ENCODE results near the gene ZBTB18.

Gene ZBTB18

DNA sequence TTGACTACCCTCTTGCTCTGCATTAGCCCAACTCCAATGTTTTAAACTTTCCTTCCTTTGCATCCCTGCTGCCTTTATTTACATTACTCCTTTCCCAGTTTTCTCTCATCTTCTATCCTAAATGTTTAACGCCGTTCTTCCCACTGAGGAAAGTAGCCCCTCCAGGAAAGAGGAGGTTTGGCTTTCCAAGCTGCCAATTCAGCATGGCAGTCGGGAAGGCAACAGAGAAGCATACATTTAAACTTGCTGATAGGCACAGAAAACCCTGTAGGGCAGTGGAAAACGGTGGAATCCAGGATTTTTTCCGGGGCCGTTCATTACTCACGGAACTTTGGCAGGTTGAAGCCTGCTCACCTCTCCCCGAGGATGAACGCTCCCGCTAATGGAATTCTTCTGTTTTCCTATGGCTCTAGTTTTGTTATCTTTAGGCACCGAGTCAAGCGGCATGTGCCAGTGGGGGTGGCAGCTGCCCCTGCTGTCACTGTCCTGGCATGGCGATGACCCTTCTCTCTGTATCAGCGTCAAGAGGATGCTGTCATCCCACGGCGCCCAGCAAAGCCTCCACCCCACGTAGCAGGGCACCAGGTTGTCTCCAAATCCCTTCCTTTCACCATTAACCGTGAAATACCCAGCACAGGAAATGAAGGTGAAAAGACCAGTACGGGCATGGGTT, 48.3 kb downstream of the ZBTB18 start:
- H2AFZ ChIP-seq (ENCODE audit: low read length, unreplicated experiment): no peak overlapping the region
- H3K27me3 ChIP-seq (ENCODE audit: insufficient read depth, low read length): peaks cover 27% of the 10 kb centered on the region; the same call in 1 of the 2 replicates
- no peaks in the 10 kb centered on the region for H3K79me2 ChIP-seq (ENCODE audit: control insufficient read depth, insufficient read depth, low read length, unreplicated experiment)
- no peak overlapping the region for H3K27ac ChIP-seq (ENCODE audit: low read depth, low read length)
- peaks cover 2% of the 10 kb centered on the region for H3K4me1 ChIP-seq (ENCODE audit: control insufficient read depth, insufficient read depth, low read length, unreplicated experiment)
- H3K4me3 ChIP-seq (ENCODE audit: low read depth, low read length): no peak overlapping the region
- no peaks in the 10 kb centered on the region for H3K36me3 ChIP-seq (ENCODE audit: insufficient read depth, low read length)

DNA sequence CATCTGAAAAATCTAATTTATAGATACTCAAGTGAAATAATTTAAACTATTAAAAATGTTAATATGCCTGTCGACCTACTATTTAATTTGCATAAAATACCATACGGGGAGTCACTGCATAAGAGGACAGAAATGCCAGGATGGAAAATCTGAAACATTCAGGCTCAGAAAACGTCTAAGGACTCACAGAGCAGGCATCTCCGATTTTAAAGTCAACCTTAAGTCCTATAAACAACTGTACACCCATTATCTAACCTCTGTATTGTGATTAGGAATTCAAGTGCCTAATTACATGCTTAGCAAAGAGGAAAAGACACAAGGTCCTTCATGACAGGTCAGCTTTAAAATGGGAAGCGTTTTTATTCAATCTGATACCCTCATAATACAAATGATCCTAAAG, 49.2 kb downstream of the ZBTB18 start:
- H3K4me1 ChIP-seq (ENCODE audit: control insufficient read depth, insufficient read depth, low read length, unreplicated experiment): peaks cover 11% of the 10 kb centered on the region
- no peaks in the 10 kb centered on the region for H3K79me2 ChIP-seq (ENCODE audit: control insufficient read depth, insufficient read depth, low read length, unreplicated experiment)
- H3K4me3 ChIP-seq (ENCODE audit: low read depth, low read length): no peak overlapping the region
- H3K27ac ChIP-seq (ENCODE audit: low read depth, low read length): no peak overlapping the region
- H3K27me3 ChIP-seq (ENCODE audit: insufficient read depth, low read length): peaks cover 27% of the 10 kb centered on the region; the same call in 1 of the 2 replicates
- no peaks in the 10 kb centered on the region for H3K36me3 ChIP-seq (ENCODE audit: insufficient read depth, low read length)
- H2AFZ ChIP-seq (ENCODE audit: low read length, unreplicated experiment): no peak overlapping the region

DNA sequence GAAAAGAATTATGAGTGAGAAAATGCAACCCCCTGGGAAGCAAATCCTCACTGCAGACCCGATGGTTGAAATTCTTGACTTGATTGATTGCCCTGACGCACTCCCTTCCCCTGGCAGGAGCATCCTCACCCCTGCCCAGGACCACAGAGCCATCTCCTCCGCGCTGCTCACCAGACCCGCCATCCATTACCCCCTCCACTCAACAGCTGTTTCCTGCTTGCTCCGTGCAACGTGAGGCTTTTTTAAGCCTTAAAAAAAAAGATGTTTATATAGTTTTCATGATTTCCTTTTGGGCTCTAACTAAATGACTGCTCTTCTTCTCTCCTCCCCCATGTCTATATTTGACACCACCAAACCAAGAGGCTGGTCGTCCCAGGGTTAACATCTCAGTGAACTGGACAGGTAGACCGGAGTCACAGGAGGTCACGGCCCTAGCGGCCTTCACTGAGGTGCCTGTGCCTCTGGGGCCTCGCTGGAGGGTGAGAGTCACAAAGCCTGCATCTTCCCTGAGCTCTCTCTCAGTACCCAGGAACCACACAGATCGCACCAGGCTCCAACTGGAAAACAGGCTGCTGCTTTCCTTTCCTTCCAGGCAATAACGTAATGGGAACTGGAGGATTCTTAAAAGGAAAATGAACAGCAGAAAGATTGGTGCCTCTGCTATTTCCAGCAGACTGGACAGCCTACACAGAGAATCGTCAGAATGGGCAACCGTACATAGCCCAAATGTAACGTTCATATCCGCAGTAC, 49.8 kb downstream of the ZBTB18 start:
- H3K79me2 ChIP-seq (ENCODE audit: control insufficient read depth, insufficient read depth, low read length, unreplicated experiment): no peaks in the 10 kb centered on the region
- H3K27ac ChIP-seq (ENCODE audit: low read depth, low read length): no peak overlapping the region
- H3K4me3 ChIP-seq (ENCODE audit: low read depth, low read length): no peak overlapping the region
- H2AFZ ChIP-seq (ENCODE audit: low read length, unreplicated experiment): no peak overlapping the region
- H3K4me1 ChIP-seq (ENCODE audit: control insufficient read depth, insufficient read depth, low read length, unreplicated experiment): peaks cover 12% of the 10 kb centered on the region
- H3K27me3 ChIP-seq (ENCODE audit: insufficient read depth, low read length): peaks cover 27% of the 10 kb centered on the region; the same call in 1 of the 2 replicates
- no peaks in the 10 kb centered on the region for H3K36me3 ChIP-seq (ENCODE audit: insufficient read depth, low read length)

DNA sequence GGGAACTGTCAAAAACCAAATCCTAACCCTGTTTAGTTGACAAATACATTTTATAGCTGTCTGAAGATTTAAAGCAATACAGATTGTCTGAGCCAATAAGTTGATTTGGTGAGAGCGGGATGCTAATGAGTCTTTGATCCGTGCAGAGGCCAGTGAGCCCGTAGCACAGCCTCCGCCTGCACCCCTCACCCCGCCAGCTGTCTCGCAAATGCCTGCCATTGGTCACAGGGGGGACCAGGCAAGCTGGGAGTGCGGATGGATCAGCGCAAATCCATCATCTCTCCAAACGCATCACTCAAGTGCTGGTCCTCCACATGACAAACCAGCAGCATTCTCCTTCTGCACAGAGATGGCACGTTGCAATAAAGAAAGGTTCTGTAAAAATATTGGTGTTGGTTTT, 51.0 kb downstream of the ZBTB18 start:
- Histone ChIP-seq H3K4me3 (ENCODE audit: low read depth, low read length) (no peak overlapping the region), H2AFZ (ENCODE audit: low read length, unreplicated experiment) (no peak overlapping the region), H3K36me3 (ENCODE audit: insufficient read depth, low read length) (no peaks in the 10 kb centered on the region), H3K27ac (ENCODE audit: low read depth, low read length) (no peak overlapping the region), H3K79me2 (ENCODE audit: control insufficient read depth, insufficient read depth, low read length, unreplicated experiment) (no peaks in the 10 kb centered on the region), H3K27me3 (ENCODE audit: insufficient read depth, low read length) (peaks cover 27% of the 10 kb centered on the region; the same call in 1 of the 2 replicates), H3K4me1 (ENCODE audit: control insufficient read depth, insufficient read depth, low read length, unreplicated experiment) (peaks cover 12% of the 10 kb centered on the region)

DNA sequence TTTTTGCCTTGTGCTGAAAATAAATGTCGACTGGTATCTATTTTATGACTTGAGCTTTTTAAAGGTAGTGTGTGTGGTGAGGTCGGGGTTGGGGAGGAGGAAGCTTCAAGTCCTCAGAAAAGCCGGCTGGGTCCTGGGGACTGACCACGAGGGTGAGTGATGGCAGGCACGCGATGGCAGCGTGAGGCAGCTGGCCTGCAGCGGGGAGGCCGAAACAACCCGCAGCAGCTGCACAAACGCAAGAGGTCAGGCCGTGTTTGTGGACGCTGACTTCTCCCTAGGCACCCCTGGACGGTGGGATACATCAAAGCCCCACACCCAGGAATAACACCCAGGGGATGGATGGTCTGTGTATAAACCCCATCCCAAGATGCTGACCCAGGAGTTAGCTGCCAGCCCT, 51.4 kb downstream of the ZBTB18 start:
- H3K4me1 ChIP-seq (ENCODE audit: control insufficient read depth, insufficient read depth, low read length, unreplicated experiment): peaks cover 12% of the 10 kb centered on the region

DNA sequence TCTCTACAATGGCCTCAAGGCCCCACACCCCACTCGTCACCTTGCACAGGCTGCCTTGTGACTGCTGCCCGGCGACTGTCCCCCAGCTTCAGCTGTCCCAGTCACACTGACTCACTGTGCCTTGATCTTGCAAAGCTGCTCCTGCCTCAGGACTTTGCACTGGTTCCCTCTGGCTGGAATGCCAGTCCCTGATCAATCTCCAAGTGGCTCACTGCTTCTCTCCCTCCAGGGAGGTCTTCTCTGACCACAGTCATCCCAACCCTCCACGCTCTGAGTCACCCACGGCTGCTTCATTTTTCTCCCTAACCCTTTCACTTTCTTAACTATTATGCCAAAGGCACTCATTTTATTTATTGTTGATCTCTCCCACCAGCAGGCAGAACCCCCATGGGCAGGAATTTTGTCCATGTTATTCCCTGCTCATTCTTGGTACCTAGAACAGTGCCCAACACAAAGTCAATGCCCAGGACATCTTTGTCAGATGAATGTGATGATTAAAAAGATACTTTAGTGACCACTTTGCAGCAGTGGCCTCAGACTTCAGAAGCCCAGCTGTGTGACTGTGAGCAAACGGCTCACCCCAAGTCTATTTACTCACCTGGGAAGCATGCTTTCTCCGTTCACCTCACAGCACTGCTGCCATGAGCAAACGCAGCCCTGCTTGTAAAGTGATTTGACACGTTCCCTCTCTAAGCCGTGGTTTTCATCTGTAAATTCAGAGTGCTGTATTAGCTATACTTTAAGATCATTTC, 53.4 kb downstream of the ZBTB18 start:
- peak overlapping the region; percentile 9 for H2AFZ ChIP-seq (ENCODE audit: low read length, unreplicated experiment)
- peaks cover 4% of the 10 kb centered on the region; the same call in 1 of the 2 replicates for H3K27me3 ChIP-seq (ENCODE audit: insufficient read depth, low read length)
- H3K27ac ChIP-seq (ENCODE audit: low read depth, low read length): no peak overlapping the region
- H3K4me1 ChIP-seq (ENCODE audit: control insufficient read depth, insufficient read depth, low read length, unreplicated experiment): peaks cover 12% of the 10 kb centered on the region
- H3K79me2 ChIP-seq (ENCODE audit: control insufficient read depth, insufficient read depth, low read length, unreplicated experiment): no peaks in the 10 kb centered on the region
- no peaks in the 10 kb centered on the region for H3K36me3 ChIP-seq (ENCODE audit: insufficient read depth, low read length)
- H3K4me3 ChIP-seq (ENCODE audit: low read depth, low read length): peak overlapping the region; percentile 15

More for the DNA sequence above, 51.4 kb downstream of the ZBTB18 start:
- Histone ChIP-seq H2AFZ (ENCODE audit: low read length, unreplicated experiment) (no peak overlapping the region), H3K27me3 (ENCODE audit: insufficient read depth, low read length) (peaks cover 23% of the 10 kb centered on the region; the same call in 1 of the 2 replicates), H3K36me3 (ENCODE audit: insufficient read depth, low read length) (no peaks in the 10 kb centered on the region), H3K27ac (ENCODE audit: low read depth, low read length) (no peak overlapping the region), H3K4me3 (ENCODE audit: low read depth, low read length) (no peak overlapping the region), H3K79me2 (ENCODE audit: control insufficient read depth, insufficient read depth, low read length, unreplicated experiment) (no peaks in the 10 kb centered on the region)

DNA sequence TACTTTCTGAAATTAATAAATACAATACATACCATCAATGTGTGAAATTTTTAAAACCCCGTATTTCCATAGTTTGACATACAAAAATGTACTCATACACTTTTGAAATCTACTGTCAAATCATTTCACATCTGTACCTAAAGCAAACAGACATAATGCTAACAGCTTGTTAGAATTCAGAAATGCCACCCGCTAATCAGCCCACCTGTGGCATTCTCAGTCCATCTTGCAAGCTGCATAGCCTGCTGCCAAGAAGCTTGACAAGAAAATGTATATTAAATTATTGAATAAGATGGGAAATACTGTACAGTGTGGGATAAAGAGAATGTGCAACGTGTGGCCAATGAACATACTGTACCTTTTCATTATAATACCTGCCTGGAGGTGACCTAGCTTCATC, 55.1 kb downstream of the ZBTB18 start:
- Histone ChIP-seq H3K27ac (ENCODE audit: low read depth, low read length) (no peak overlapping the region), H3K27me3 (ENCODE audit: insufficient read depth, low read length) (peaks cover 8% of the 10 kb centered on the region; the same call in 1 of the 2 replicates), H3K4me1 (ENCODE audit: control insufficient read depth, insufficient read depth, low read length, unreplicated experiment) (peaks cover 12% of the 10 kb centered on the region), H2AFZ (ENCODE audit: low read length, unreplicated experiment) (no peak overlapping the region), H3K36me3 (ENCODE audit: insufficient read depth, low read length) (no peaks in the 10 kb centered on the region), H3K4me3 (ENCODE audit: low read depth, low read length) (no peak overlapping the region), H3K79me2 (ENCODE audit: control insufficient read depth, insufficient read depth, low read length, unreplicated experiment) (no peaks in the 10 kb centered on the region)
